Measurements from ENCODE around the gene WDR59.

- no peak for TF ChIP-seq CTCF (IDR thresholded peaks at IDR 0.05)
- TF ChIP-seq POLR2A (IDR thresholded peaks at IDR 0.05) = no peak
Observed at GRCh38 chr16:74844041-74844980, 140.6 kb downstream of the WDR59 start.
